Neural progenitor cell (in vitro differentiated cells): ENCODE results near the gene SHISA5. TPM values are rescaled to one million over a fixed set of nuclear protein-coding genes. Genes with fewer than 3 reads are reported as not detected.
"Not testable (repeated sequence)": the region's sequence is repeated elsewhere in the genome, so short reads cannot be mapped to it uniquely, and the experiment has no call there.

ENCODE experiments used
- DNase-seq: peaks from one replicate; pipeline ENCODE4 v3.0.0-alpha.2; 2016; ENCODE audit warnings: low spot score
- H2AFZ ChIP-seq: fragments of 200-600 bp; sonication (generic); replicated peaks from 2 replicates; pipeline ENCODE4 v1.6.1; 2016; ENCODE audit warnings: antibody characterized with exemption
- H3F3A ChIP-seq: fragments of 200-600 bp; sonication (generic); 2 replicates; pipeline ENCODE4 v1.6.1; 2016; ENCODE audit warnings: antibody characterized with exemption, low read depth
- H3K27ac ChIP-seq: fragments of 200-600 bp; sonication (generic); 2 replicates; pipeline ENCODE4 v1.5.1; 2016; ENCODE audit warnings: mild to moderate bottlenecking
- H3K27me3 ChIP-seq: fragments of 200-600 bp; sonication (generic); 2 replicates; pipeline ENCODE4 v1.6.1; 2016; ENCODE audit warnings: mild to moderate bottlenecking, moderate library complexity
- H3K36me3 ChIP-seq: fragments of 200-600 bp; sonication (generic); 2 replicates; pipeline ENCODE4 v1.5.1; 2016
- H3K4me1 ChIP-seq: fragments of 200-600 bp; sonication (generic); 2 replicates; pipeline ENCODE4 v1.6.1; 2016; ENCODE audit warnings: mixed run types
- H3K4me2 ChIP-seq: fragments of 200-600 bp; sonication (generic); 2 replicates; pipeline ENCODE4 v1.6.1; 2016
- H3K4me3 ChIP-seq: fragments of 200-600 bp; sonication (generic); 2 replicates; pipeline ENCODE4 v1.5.1; 2016
- H3K79me2 ChIP-seq: fragments of 200-600 bp; sonication (generic); 2 replicates; pipeline ENCODE4 v1.6.1; 2016; ENCODE audit warnings: low read depth
- H3K9ac ChIP-seq: fragments of 200-600 bp; sonication (generic); 2 replicates; pipeline ENCODE4 v1.6.1; 2016
- H3K9me3 ChIP-seq: fragments of 200-600 bp; sonication (generic); 2 replicates; pipeline ENCODE4 v1.5.1; 2016; ENCODE audit warnings: low read depth
- H4K20me1 ChIP-seq: fragments of 200-600 bp; sonication (generic); 2 replicates; pipeline ENCODE4 v1.6.1; 2016; ENCODE audit warnings: low read depth
- H3K27ac Mint-ChIP-seq: 3 replicates; pipeline ENCODE4 v1.8.0; 2021; ENCODE audit warnings: mixed read lengths
- H3K27me3 Mint-ChIP-seq: 2 replicates; pipeline ENCODE4 v1.8.0; 2022; ENCODE audit warnings: low read depth, mild to moderate bottlenecking, inconsistent platforms, moderate library complexity, mixed read lengths; ENCODE audit not compliant: insufficient read depth
- H3K36me3 Mint-ChIP-seq: 3 replicates; pipeline ENCODE4 v1.8.0; 2021; ENCODE audit warnings: mixed read lengths
- H3K4me1 Mint-ChIP-seq: 3 replicates; pipeline ENCODE4 v1.8.0; 2021; ENCODE audit warnings: mixed read lengths
- H3K4me3 Mint-ChIP-seq: 3 replicates; pipeline ENCODE4 v1.8.0; 2021; ENCODE audit warnings: mild to moderate bottlenecking, moderate library complexity, mixed read lengths
- H3K9me3 Mint-ChIP-seq: 3 replicates; pipeline ENCODE4 v1.8.0; 2020; ENCODE audit warnings: mixed read lengths
- CTCF ChIP-seq: fragments of 200-600 bp; sonication (generic); IDR thresholded peaks from 2 replicates; pipeline ENCODE4 v1.5.1; 2017; ENCODE audit warnings: antibody characterized with exemption, mild to moderate bottlenecking
- EZH2 ChIP-seq: fragments of 200-600 bp; sonication (generic); IDR thresholded peaks from 2 replicates; pipeline ENCODE4 v1.6.1; 2017; ENCODE audit warnings: antibody characterized with exemption, mild to moderate bottlenecking, moderate library complexity
- EZH2phosphoT487 ChIP-seq: fragments of 200-600 bp; sonication (generic); IDR thresholded peaks from 2 replicates; pipeline ENCODE4 v1.6.1; 2017; ENCODE audit warnings: antibody characterized with exemption
- total RNA-seq: library from RNA; depleted of rRNA; stranded (reverse); fragments of >200 nt; gene quantifications from 2 replicates; pipeline ENCODE4 v1.2.3, GENCODE V29; 2015; ENCODE audit warnings: low replicate concordance

Gene SHISA5
- total RNA-seq, 1 donor from 2014 or later: 54.8 TPM

GRCh38 chr3:48532271-48532976 is 28.4 kb upstream of the SHISA5 start:
- Mint-ChIP-seq H3K27ac (no peak overlapping the region), H3K36me3 (peaks cover 35% of the 10 kb centered on the region), H3K4me1 (no peaks in the 10 kb centered on the region), H3K27me3 (peaks cover 2% of the 10 kb centered on the region), H3K4me3 (no peak overlapping the region), H3K9me3 (no peaks in the 10 kb centered on the region)
- Histone ChIP-seq H3K4me1 (no peaks in the 10 kb centered on the region), H4K20me1 (no peaks in the 10 kb centered on the region), H2AFZ (no peak overlapping the region), H3F3A (peaks cover 4% of the 10 kb centered on the region), H3K9ac (no peak overlapping the region), H3K4me2 (no peak overlapping the region), H3K27ac (no peak overlapping the region), H3K4me3 (no peak overlapping the region), H3K36me3 (no peaks in the 10 kb centered on the region), H3K79me2 (no peaks in the 10 kb centered on the region), H3K9me3 (no peaks in the 10 kb centered on the region), H3K27me3 (no peaks in the 10 kb centered on the region)
- DNase-seq: no peak
- TF ChIP-seq EZH2: no peak
- TF ChIP-seq EZH2phosphoT487: no peak
- TF ChIP-seq CTCF: no peak

GRCh38 chr3:48530701-48531100 is 26.7 kb upstream of the SHISA5 start:
- not testable (repeated sequence) for H2AFZ ChIP-seq, H3F3A ChIP-seq, H3K27ac Mint-ChIP-seq, H3K36me3 ChIP-seq, H3K79me2 ChIP-seq, H4K20me1 ChIP-seq, DNase-seq, H3K27ac ChIP-seq, H3K4me2 ChIP-seq, H3K27me3 Mint-ChIP-seq, H3K9me3 ChIP-seq, H3K9ac ChIP-seq, H3K4me1 Mint-ChIP-seq, H3K4me1 ChIP-seq, H3K27me3 ChIP-seq, H3K4me3 Mint-ChIP-seq, H3K9me3 Mint-ChIP-seq, H3K4me3 ChIP-seq
- peaks cover 31% of the 10 kb centered on the region for H3K36me3 Mint-ChIP-seq

GRCh38 chr3:48528754-48529153 is 24.8 kb upstream of the SHISA5 start:
- Mint-ChIP-seq H3K36me3 (peaks cover 24% of the 10 kb centered on the region), H3K9me3 (no peaks in the 10 kb centered on the region), H3K27ac (no peak overlapping the region), H3K27me3 (no peaks in the 10 kb centered on the region), H3K4me1 (no peaks in the 10 kb centered on the region), H3K4me3 (no peak overlapping the region)
- H4K20me1 ChIP-seq: no peaks in the 10 kb centered on the region
- no peak overlapping the region for H2AFZ ChIP-seq
- no peak overlapping the region for H3K4me3 ChIP-seq
- H3K9ac ChIP-seq: no peak overlapping the region
- H3F3A ChIP-seq: no peaks in the 10 kb centered on the region
- no peak overlapping the region for H3K4me2 ChIP-seq
- TF ChIP-seq EZH2phosphoT487 (no peak), EZH2 (no peak), CTCF (no peak)
- H3K27ac ChIP-seq: no peak overlapping the region
- no peaks in the 10 kb centered on the region for H3K27me3 ChIP-seq
- no peaks in the 10 kb centered on the region for H3K9me3 ChIP-seq
- DNase-seq: no peak
- no peaks in the 10 kb centered on the region for H3K36me3 ChIP-seq
- no peaks in the 10 kb centered on the region for H3K79me2 ChIP-seq
- no peaks in the 10 kb centered on the region for H3K4me1 ChIP-seq

- H3K4me1 ChIP-seq: no peaks in the 10 kb centered on the region
- no peaks in the 10 kb centered on the region for H4K20me1 ChIP-seq
- no peaks in the 10 kb centered on the region for H3K79me2 ChIP-seq
- no peaks in the 10 kb centered on the region for H3K4me1 Mint-ChIP-seq
- no peaks in the 10 kb centered on the region for H3K27me3 Mint-ChIP-seq
- no peak overlapping the region for H3K9ac ChIP-seq
- H3K4me2 ChIP-seq: no peak overlapping the region
- no peak overlapping the region for H3K27ac ChIP-seq
- H3K27ac Mint-ChIP-seq: no peak overlapping the region
- H3K36me3 Mint-ChIP-seq: peaks cover 25% of the 10 kb centered on the region
- no peaks in the 10 kb centered on the region for H3K9me3 Mint-ChIP-seq
- no peak for TF ChIP-seq EZH2
- TF ChIP-seq CTCF: no peak
- TF ChIP-seq EZH2phosphoT487: no peak
- no peak overlapping the region for H2AFZ ChIP-seq
- H3K9me3 ChIP-seq: no peaks in the 10 kb centered on the region
- H3K27me3 ChIP-seq: no peaks in the 10 kb centered on the region
- DNase-seq: no peak
- H3F3A ChIP-seq: no peaks in the 10 kb centered on the region
- H3K36me3 ChIP-seq: no peaks in the 10 kb centered on the region
- H3K4me3 Mint-ChIP-seq: no peak overlapping the region
- no peak overlapping the region for H3K4me3 ChIP-seq
Measured at GRCh38 chr3:48528048-48528447, 24.1 kb upstream of the SHISA5 start.
